C4-2B (cell line): Measurements from ENCODE around the gene SFT2D3.

ENCODE experiments used
- H3K27ac ChIP-seq: fragments of 450-650 bp; 2 replicates; pipeline ENCODE4 v1.5.1; 2017
- ZFX ChIP-seq: fragments of 450-650 bp; IDR thresholded peaks from 2 replicates; pipeline ENCODE4 v1.6.1; 2017
- TF ChIP-seq, protein P1 (sequence below): fragments of 450-650 bp; conservative IDR thresholded peaks from 2 replicates; pipeline ENCODE4 v1.5.1; 2017; ENCODE audit warnings: mild to moderate bottlenecking

SFT2D3 gene

GRCh38 chr2:127660291-127660578, 41.1 kb upstream of the SFT2D3 start:
- TF ChIP-seq, protein P1, sequence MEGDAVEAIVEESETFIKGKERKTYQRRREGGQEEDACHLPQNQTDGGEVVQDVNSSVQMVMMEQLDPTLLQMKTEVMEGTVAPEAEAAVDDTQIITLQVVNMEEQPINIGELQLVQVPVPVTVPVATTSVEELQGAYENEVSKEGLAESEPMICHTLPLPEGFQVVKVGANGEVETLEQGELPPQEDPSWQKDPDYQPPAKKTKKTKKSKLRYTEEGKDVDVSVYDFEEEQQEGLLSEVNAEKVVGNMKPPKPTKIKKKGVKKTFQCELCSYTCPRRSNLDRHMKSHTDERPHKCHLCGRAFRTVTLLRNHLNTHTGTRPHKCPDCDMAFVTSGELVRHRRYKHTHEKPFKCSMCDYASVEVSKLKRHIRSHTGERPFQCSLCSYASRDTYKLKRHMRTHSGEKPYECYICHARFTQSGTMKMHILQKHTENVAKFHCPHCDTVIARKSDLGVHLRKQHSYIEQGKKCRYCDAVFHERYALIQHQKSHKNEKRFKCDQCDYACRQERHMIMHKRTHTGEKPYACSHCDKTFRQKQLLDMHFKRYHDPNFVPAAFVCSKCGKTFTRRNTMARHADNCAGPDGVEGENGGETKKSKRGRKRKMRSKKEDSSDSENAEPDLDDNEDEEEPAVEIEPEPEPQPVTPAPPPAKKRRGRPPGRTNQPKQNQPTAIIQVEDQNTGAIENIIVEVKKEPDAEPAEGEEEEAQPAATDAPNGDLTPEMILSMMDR: no peak
- TF ChIP-seq ZFX: no peak
- no peak overlapping the region for H3K27ac ChIP-seq

DNA sequence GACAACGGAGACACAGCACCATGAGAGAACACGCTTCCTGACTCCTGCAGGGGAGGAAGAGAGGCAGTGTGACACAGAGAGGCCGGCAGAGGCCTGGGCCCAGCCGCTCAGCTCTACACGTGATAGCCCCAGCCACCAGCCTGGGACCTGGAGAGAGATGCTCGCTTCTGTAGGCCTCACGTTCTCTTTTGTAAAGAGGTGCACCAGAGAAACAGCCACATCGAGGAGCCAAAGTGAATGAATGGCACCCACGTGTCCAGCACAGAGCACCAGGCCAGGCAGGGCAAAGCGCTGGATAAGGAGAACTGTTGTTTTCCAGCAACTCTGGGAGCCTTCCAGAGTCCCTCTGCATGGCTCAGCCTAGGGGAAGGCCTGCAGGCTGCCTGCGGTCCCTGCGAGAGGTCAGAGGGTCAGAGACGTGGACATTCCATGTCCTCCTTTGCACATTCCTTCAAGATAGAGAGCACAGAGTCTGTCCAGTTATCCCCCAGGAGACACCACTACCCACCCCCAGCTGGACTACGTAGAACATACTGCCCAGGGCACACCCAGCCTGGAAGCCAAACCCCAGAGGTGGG, 40.1 kb upstream of the SFT2D3 start:
- no peak overlapping the region for H3K27ac ChIP-seq
- TF ChIP-seq, protein P1: no peak
- no peak for TF ChIP-seq ZFX

GRCh38 chr2:127661949-127662510, 39.3 kb upstream of the SFT2D3 start:
- no peak for TF ChIP-seq ZFX
- TF ChIP-seq, protein P1: no peak
- H3K27ac ChIP-seq: no peak overlapping the region

DNA sequence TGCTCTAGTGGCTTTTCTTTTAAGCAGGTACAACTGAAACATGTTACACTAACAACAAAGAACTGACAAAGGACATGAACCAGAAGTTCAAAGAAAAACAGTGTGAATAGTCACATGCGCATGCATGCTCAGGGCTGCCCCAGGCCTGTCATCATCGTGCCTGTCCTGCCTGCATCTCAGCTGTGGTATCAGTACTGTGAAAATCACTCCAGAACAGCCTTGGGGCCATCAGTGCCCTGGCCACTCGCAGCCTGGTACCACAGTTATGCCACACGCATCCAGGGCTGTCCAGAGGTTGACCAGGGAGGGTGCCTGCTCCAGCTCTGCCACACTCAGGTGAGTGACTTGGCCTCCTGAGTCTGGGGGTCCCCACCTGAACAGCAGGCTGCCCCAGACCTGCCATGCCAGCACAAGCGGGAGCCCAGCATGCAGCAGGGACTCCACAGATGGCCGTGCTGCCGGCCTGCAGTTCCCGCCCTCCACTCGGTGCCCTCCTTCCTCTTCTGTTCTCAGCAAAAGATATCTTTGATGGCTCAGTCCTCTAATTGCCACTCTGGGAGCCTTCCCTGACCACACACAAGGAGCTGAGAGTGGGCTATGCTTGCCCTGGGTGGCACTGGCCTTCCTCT, 38.2 kb upstream of the SFT2D3 start:
- H3K27ac ChIP-seq: no peak overlapping the region
- TF ChIP-seq, protein P1: no peak
- TF ChIP-seq ZFX: no peak

DNA sequence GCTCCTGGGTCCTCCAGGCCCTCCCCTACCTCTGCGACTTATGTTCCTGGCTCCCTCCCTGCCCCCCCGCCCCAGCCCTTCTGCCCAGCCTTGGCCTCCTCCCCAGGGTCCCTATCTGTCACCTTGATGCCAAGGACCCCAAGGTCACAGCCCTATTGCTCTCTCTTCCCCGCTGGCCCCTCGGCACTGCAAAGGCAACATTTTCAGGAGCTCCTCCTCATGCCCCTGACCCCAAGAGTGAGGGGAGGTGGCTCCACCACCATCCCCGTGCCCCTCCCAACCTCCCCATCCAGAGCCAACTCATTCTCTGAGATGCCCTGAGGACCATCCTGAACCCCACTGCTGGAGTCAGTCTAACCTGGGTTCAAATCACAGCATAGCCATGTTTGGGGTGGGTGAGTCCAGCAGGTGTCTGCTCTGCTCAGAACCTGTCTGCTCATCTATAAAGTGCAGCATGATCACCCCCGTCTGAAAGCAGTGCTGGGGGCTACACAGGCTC, 37.7 kb upstream of the SFT2D3 start:
- no peak overlapping the region for H3K27ac ChIP-seq
- TF ChIP-seq, protein P1: no peak
- no peak for TF ChIP-seq ZFX

DNA sequence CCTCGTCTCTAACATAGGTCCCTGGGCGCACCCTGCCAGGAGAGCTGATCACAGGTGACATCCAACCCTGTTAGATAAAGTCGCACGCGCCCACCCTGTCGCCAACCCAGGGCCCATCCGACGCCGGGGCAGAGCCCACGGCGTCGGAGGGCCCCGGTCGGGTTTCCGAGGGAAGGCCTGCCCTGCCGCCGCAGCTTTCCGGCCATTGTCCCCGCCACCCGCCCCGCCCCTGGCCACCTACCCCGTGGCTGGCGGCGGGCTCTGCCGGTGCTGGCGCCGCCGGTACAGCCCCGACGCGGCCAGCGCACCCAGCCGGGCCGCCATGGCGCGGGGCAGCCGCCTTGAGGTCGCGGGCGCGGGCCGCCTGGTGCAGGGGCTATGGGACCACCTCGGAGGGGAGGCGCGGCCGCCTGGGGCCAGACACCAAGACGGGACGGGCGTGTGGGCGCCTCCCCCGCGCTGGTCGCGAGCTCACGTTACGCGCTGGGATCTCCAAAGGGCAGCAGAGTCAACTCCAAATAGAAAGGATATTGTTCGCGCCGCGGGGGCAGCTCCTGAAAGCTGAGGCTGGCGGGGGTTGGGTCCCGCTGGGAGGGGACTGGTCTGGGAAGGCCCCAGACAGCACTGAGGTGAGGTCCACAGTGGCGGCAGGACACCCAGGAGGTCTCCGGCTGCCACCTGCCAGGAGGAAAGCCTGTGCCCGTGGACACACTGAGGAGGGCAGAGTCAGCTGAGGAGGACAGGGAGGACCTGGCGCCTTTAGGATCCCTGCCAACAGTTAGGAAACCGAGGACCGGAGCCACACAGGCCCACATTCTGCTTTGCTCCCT, 37.0 kb upstream of the SFT2D3 start:
- H3K27ac ChIP-seq: no peak overlapping the region
- no peak for TF ChIP-seq ZFX

DNA sequence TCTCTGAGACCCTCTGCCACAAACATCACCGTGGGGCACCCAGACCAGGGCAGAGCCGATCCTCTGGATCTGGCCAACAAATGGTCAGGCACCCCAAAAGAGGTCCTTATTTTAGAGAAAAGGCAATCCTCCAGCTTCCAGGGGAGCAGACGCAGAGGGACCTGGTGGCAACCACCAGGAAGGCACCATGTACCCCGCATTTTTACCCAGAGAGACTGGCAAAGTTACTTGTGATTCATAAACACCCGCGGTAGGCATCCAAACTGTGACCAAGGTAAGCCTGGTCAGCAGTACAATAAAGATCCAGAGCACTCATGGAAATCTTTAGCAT, 36.4 kb upstream of the SFT2D3 start:
- TF ChIP-seq ZFX: no peak
- TF ChIP-seq, protein P1: no peak

More for the DNA sequence above, 36.4 kb upstream of the SFT2D3 start:
- no peak overlapping the region for H3K27ac ChIP-seq
